NCI-H2081 treated with DMSO at 0.1 percent for 48 hours (cell line): ENCODE results near the gene GALNT9.
"Not testable (repeated sequence)": the region's sequence is repeated elsewhere in the genome, so short reads cannot be mapped to it uniquely, and the experiment has no call there.

Experiments
- DNase-seq: peaks from one replicate; lab custom pipeline; 2025; lab: John Stamatoyannopoulos, UW

Gene GALNT9

DNA sequence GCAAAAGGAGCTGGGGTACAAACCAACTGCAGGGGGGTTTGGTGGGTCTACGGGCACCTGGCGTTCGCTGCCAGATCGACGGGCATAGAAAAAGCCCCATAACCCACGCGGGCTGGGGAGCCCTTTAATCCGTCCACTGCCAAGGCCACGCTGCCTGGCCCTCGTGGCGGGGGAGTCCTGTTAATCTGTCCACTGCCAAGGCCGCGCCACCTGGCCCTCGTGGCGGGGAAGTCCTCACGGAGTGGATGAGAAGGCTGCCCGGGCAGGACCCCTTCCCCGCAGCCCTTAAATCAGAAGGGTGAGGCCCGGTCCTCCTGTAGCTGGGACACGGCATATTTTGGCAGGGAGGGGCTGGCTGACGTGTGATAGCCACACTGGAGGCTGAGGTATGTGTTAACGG lies 99.0 kb downstream of the GALNT9 start:
- no peak for DNase-seq

DNA sequence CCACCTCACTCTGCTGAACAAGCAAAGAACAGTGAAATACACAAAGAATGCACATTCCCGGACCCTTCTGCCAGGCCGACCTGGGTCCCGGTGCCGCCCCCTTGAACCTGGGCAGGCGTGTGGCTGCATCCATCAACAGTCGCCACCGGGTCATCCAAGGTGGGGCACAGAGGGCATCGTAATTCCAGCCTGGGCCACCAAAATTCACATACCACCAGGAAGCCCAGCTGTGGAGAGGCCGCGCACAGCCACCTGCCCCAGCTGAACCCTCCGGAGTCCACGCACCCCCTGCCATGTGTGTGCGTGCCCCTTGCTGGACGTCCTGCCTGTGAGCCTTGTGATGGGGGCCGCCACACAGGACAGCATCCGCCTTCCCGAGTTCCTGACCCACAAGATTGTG lies 99.5 kb downstream of the GALNT9 start:
- DNase-seq = no peak

DNA sequence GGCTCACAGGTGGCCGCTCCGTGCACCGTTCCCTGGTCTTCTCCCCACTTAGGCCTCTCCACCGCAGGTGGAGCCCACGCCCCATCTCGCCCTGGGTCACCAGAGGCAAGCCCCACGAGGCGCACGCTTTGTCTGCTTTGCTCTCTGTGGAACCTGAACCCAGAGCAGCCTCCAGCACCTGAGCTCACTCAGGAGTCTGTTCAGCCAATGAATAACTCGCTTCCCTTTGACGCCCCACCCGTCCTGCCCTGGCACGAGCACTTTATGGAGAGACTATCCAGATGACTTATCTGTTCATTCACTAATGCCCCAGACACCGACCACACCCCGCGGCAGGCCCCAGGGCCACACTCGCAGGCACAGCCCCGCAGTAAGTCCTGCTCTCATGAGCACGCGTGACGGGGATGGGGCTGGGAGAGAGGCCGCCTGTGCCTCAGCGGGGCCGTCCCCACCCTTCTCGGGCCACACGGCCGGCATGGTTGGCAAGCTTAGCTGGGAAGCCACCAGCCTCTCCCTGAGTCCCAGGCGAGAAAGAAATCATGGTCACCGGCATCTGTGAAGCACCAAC lies 100.1 kb downstream of the GALNT9 start:
- no peak for DNase-seq

DNA sequence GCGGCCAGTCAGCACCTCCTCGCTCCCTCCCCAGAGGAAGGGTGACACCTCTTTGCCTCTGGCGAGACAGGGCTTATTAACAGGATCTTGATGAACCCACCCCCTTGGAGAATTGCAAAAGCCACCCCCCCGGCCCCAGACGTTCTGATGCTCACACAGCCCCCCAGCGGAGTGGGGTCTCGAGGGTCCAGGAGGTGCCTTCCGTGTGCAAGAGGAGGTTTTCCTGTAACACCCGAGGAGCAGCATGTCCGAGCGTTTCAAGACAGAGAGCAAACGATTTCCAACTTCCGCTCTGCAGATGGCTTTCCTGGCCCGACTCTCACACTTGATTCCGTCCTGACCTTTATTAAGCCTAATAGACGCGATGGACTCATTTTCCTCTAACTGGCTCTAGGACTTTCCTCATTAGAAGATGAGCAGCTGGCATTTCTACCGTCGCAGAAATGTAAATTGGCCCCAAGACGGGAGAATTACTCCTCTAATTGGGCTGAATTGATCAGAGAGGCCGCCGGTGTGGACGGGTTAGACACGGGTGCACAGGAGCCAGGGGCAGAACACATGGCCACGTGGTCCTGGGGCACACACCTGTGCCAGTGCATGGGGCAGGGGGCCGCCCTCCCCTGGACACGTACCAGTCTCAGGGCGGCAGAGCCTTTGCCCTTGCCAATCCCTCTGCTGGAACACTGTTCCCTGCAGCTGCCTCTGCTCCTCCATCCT lies 100.8 kb downstream of the GALNT9 start:
- DNase-seq = no peak

DNA sequence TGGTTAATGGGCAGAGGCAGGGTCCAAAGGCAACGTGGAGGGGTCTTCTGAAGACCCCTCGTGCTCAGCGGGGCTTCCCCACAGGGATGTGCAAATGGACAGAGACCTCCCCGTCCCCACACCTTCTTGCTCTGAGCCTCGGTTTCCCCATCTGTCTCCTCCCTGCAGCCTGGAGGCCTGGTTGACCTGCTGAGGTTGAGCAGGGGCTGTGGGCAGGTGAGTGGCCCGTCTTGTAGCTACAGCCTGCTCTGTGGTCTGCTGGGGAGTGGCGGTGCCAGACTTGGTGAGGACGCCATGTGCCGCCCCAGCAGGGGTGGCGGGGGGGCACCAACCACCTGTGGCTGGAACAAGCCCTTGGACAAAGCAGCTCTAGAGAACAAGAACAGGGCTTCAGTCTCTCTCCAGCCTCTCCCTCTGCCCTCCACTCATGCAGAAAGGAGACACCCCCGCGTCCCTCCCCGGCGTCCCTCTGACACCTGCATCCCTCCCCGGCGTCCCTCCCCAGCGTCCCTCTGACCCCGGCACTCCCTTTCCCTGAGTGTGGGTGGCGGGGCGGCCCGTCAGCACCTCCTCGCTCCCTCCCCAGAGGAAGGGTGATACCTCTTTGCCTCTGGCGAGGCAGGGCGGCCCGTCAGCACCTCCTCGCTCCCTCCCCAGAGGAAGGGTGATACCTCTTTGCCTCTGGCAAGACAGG lies 101.5 kb downstream of the GALNT9 start:
- no peak for DNase-seq

DNA sequence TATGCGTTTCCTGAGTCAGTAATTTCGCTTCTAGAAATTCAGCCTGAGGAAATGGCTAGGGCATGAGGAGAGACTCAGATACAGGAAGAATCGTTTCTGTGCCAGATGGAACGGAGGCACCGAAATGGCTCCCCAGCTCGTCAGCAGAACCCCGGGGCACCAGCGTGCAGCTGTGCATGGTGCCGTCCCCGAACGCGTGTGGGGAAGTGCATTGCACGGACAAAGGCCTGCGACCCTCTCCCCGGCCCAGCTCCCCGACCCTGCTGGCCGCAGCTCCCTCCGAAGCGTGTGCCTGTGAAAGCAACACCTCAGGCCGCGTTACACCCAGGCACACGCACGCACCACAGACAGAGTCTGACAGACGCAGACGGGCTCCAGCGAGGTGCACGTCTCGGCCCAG lies 102.3 kb downstream of the GALNT9 start:
- no peak for DNase-seq

DNA sequence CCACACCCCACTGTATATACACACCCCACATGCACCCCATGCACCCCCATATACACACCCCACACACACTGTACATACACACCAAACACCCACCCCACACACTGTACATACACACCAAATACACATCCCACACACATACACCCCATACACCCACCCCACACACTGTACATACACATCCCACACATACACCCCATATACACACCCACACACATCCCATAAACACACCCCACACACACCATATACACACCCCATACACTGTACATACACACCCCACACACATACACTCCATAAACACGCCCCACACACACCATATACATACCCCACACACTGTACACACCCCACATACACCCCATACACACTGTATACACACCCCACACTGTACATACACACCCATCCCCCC lies 102.8 kb downstream of the GALNT9 start:
- DNase-seq = no peak

DNA sequence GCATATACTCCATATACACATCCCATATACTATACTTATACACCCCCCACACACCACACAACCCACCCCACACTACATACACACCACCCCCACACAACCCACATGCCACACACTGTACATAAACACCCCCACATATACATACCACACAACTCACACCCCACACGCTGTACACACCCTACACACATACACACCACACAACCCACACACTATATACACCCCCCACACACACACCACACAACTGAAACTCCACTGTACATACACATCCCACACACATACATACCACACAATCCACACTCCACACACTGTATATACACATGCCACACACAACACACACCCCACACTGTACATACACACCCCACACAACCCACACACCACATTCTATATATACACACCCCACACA lies 104.2 kb downstream of the GALNT9 start:
- no peak for DNase-seq

DNA sequence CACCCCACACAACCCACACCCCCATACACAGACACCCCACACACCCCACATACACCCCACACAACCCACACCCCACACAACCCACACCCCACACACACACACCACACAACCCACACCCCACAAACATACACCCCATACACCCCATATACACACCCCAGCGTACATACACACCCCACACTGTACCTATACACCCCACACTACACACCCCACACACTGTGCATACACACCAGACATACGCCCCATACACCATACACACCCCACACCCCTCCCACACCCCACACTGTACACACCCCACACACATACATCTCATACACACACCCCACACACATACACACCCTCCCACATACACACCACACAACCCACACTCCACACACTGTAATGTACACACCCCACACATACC lies 104.9 kb downstream of the GALNT9 start:
- no peak for DNase-seq

DNA sequence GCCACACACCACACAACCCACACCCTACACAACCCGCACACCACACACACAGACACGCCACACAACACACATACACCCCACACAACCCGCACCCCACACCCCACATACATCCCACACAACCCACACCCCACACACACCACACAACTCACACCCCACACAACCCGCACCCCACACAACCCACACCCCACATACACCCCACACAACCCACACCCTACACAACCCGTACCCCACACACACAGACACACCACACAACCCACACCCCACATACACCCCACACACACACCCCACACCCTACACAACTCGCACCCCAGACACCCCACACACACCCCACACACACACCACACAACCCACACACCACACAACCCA lies 106.6 kb downstream of the GALNT9 start:
- DNase-seq = no peak

DNA sequence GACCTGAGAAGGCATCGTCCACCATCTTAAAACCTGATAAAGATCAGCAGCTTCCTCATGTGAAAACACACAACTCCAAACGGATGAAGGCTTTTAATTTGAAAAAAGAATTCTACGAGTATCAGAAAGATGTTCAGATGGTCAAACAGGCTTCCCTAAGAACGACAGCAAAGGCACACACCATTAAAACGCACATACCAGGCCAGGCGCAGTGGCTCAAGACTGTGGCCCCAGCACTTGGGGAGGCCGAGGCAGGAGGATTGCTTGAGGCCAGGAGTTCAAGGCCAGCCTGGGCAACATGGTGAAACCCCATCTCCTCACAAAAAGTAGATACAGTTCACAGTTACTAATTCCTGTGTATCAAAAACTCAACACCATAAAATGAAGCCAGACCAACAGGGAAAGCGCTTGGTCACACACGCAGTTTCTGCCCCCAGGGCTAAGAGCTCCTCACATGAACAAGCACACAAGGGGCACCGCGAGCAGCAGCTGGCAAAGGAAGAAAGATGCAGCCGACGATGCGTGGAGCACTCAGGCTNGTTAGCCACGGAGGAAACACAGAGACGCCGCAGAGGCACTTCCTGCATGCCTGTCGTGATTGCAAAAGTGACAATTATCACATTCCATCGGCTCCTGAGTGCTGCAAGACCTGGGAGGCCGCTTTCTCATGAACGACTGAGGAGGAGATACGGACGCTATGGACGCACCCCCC lies 107.1 kb downstream of the GALNT9 start:
- DNase-seq = no peak

DNA sequence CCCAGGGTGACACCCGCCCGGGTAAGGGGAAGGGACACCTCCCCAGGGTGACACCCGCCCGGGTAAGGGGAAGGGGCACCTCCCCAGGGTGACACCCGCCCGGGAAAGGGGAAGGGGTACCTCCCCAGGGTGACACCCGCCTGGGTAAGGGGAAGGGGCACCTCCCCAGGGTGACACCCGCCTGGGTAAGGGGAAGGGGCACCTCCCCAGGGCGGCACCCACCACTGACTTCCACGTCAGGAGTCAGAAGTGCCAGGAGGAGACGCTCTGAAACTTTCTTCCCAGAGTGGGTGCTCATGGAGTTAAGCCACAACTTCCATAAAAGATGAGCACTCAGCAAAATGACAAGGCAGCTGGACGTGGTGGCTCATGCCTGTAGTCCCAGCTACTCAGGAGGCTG lies 109.6 kb downstream of the GALNT9 start:
- not testable (repeated sequence) for DNase-seq

DNA sequence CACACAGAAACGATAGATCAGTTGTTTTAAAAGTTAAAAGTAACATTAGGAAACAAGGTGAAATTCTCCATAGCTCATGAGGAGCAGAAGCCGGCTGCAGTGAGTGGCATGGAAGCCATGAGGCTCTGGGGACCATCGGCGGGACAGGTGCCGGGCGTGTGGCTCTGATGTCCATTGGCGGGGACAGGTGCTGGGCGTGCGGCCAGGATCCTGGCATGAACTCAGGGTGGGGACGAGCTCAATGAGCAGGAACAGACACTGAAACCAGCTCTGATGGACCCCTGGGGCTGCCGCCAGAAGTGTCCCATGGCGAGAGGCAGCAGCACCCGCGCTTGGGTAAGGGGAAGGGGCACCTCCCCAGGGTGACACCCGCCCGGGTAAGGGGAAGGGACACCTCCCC lies 110.1 kb downstream of the GALNT9 start:
- no peak for DNase-seq

DNA sequence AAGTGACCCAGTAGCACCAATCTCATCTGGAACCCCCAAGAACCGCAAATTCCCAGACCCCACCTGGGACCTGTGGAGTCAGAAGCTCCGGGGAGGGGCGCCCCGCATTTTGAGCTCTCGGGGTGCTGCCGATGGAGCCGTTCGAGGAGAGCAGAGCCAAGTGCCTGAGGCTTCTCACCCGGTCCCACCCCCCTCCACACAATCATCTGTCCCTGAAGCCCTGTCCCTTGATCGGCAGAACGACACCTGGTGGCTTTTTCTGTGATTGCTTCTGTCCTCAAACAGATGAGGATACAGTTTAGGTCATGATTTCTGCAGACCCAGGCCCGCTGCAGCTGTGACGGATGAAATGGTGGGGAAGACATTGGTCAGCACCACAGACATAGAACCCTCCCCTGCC lies 110.5 kb downstream of the GALNT9 start:
- no peak for DNase-seq

DNA sequence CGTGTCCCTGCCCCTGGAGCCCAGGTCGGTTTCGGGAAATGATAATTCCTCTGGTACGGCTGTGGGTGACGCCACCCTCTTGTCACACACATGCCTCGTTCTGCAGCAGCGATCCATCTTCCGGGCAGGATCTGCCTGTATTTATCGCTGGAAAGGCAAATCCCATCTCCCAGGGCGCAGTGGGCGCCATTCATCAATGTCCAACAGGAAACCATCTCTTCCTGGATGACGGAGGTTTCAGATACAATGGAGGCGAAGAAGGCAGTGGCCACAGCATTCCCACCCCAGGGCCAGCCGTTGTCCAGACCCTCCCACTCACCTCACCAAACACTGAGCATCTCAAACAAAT lies 110.9 kb downstream of the GALNT9 start:
- DNase-seq = no peak

DNA sequence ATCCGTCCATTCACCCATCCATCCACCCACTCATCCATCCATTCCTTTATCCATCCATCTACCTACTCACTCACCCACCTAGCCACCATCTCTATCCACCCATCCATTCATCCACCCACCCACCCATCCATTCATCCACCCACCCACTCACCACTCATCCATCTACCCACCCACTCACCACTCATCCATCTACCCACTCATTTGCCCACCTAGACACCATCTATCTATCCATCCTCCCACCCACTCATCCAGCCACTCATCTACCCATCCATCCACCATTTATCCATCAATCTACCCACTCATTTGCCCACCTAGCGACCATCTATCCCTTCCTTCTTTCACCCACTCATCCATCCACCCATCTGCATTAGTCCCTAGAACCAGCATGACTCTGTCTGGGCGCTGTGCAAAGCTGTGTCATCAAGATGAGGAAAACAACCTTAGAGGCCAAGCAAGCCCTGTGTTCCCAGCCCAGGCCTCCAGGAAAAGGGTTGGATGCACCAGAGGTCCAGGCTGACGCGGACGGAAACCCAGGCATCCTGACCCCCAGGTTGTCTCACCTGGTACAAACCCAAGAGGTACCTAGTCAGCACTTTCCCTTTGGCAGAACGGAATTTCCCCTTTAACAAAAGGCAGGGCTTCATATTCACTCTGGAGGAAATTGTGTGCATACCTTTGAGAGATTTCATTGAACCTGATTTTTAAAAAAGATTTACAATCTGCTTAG lies 111.4 kb downstream of the GALNT9 start:
- DNase-seq = no peak

DNA sequence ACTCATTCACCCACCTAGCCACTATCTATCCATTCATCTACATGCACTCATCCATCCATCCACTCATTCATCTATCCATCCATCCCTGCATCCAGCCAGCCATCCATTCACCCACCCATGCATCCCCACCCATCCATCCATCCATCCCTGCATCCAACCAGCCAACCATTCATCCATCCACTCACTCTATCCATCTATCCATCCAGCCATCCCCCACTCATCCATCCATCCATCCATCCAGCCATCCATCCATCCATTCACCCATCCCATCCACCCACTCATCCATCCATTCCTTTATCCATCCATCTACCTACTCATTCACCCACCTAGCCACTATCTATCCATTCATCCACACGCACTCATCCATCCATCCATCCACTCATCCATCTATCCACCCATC lies 112.0 kb downstream of the GALNT9 start:
- no peak for DNase-seq

DNA sequence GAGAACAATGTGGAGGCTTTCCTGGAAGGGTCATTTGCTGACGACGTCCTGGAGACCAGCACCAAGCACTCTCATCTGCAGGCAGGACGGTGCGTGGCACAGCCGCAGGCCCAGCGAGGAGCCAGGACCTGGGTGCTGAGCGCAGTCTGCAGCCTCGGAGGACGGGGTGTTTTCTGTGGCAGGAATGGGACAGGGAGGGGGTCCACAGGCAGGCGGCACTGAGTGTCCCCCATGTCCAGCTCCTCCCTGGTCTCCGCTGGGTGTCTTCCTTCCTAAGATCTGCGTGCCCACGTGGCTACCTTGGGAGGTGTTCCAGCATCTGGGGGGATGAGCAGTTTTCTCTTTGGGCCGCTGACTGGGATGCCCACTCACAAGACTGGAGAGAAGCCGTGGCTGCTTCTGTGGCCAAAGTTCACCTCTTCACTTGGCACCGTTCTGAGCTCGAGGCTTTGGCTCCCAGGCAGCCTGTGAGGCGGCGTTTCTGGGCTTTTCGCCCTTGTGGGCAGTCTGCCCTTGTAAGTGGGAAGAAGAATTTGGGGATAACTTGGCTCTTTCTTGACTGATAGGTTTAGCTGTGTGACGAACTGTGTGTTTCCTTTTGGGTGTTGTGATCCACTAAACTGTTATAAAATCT lies 112.9 kb downstream of the GALNT9 start:
- DNase-seq = no peak

DNA sequence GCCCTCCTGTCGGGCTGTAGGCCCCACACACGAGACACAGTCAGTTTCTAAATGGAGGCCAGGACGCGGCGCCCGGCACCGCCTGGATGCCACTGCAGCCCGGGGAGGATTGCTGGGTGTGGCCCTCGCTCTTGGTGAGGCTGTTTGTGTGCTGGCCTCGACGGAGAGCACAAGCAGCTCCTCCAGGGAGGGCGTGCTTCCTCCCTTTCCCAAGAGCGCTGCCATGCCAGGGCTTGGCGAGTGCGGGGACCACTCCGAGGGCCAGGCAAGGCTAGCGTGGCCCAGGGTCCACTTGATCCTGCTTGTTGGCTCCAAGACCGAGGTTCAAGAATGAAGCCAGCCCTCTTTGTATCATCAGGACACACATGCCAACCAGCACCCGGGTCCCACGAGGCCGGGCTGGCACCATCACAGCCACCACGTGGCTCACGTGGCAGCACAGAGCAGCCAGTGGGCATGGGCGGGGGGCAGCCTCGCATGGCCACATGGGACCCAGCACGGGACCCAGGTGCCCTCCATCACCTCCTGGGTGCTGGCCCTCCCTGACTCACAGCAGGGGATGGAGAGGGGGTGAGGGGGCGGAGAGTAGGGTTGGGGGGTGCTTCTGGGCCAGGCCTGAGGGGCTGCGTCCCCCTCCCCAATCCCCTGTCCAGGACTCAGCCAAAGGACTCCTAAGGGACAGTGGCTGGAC lies 113.9 kb downstream of the GALNT9 start:
- no peak for DNase-seq

DNA sequence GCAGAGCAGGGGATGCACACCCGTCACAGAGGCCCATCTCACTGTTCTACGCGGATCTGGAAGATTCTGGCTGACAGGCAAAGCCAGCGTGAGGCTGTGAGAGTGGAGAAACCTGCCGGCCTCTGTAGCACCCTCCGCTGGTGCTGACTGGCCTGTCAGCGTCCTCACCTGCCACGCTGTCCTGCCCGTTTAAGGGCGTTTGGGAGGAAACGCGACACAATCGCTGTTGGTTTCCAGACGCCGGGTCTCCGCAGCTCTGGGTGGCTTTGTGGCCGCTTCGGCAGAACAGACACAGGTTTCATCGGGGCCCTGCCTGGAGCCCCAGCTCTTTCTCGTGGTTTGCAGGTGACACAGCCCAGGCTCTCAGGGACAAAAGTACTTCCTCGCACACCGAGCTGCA lies 114.5 kb downstream of the GALNT9 start:
- DNase-seq = no peak

DNA sequence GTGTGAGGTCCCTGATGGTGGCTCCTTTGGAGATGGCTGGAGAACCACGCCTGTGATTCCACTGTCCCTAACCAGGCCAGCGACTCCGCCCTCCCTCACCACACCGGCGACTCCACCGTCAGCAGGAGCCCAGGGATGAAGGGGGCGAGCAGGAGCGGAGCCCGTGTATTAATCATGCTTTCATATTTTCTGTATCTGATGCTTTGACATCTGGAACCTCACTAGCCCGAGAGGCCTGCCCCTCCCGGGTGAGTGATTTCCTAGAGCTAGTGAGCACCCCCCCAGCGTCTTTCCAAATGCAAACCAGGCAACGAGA lies 115.3 kb downstream of the GALNT9 start:
- no peak for DNase-seq
